KG1 (cell line): ENCODE measurements around the gene STX18.
"Not testable (repeated sequence)": the region's sequence is repeated elsewhere in the genome, so short reads cannot be mapped to it uniquely, and the experiment has no call there.

Experiments used
- DNase-seq: peaks from one replicate; lab custom pipeline; 2025; lab: John Stamatoyannopoulos, UW

Gene STX18

DNA sequence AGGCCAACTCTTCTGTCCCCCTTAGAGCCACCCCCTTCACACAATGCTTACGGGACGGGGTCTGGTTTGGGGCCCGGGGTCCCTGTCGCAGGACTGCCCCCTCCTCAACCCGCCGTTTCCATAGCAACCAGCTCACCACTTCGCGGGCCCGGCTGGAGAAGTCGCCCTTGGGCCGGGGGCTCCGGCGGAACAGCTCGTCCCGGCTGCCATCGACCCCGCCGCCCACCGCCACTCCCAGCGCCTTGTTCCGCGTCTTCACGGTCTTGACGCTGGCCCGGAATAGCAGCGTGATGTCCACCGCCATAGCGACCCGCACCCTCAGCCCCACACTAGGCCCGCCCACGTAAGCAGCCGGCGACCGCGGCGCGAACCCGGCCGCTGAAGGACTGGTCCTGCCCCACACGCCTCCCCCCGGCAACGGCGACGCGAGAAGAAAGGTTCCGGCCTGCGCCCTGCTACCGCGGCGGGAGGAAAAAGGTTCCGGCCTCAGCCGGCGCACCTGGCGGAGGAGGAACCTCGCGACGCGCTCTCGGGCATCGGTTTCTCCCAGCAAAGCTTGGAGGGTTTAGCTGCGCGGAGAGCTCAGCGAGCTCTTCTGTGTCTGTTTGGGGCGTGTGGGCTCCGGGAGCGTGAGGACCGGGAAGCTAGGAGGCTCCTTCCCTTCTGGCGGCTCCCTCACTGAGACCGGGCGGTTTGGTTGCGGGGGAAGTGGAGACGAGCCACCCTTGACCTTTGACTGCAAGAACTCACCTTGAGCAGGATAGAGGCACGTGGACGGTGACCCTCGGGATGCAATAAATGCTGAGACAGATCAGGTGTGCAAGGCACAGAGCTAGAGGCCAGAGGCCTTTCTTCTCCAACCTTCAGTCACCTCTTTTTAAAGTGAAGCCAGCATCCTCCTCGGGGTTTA, at the start of gene STX18:
Gene STX18 (minus strand): TSS at position 388 of the 910 bp plus-strand sequence. CDS start 84 bp downstream, at position 304.
- peak; percentile 80 for DNase-seq

DNA sequence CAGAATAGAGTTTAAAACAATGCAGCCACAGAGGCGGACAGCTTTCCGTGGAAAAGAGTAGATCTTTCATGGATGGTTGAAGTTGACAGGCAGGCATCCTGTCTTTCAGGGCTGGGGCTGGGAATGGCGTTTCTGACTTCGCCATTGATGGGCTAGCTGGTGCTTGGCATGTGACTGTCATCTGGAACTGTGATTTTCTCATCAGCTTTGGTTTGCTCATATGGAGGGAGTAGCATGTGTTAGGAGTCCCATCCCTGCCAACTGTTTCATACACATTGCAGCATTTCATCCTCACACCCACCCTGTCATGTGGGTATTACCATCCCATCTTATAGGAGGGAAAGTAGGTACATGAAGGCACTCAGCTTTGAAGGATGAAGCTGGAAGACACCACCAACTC, 49.2 kb upstream of the STX18 start:
- DNase-seq, result no peak

DNA sequence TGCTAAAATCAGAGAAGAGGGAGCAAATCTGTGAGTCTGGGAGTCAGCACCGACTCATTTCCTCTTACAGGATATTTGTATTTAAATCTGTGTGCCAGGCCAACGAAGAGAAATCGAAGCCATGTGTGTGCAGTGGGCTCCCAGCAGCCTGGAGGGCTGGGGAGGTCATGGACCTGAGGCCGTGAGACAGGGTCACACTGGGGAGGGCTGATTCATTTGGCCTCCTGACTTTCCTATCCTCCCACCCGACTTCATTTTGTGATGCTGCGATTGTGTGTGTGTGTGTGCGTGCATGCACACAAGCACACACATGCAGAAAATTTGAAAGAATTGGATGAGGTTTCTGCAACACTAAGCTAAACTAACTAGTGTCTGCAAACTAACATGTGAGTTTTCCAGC, 48.7 kb upstream of the STX18 start:
- DNase-seq, result no peak

DNA sequence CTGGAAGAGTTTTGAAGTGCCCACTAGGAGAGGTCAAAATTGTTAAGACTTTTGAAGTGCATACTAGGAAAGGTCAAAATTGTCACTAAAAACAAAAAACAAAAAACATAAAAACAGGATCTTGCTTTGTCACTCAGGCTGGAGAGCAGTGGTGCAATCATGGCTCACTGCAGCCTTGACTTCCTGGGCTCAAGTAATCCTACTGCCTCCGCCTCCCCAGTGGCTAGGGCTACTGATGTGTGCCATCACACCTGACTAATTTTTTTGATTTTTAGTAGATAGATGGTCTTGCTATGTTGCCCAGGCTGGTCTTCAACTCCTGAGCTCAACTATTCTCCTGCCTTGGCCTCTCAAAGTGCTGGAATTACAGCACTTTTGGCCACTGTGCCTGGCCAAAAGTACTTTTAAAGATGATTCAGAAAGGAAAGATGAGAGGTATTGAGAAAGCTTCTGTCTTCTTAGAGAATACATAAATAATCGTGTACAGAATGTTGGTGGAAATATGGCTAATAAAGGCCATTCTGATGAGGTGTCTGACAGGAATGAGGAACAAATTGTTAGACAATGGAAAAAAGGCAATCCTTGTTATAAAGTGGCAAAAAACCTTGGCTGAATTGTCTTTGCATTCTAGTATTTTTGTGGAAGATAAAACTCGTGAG, 43.3 kb upstream of the STX18 start:
- DNase-seq, result no peak

DNA sequence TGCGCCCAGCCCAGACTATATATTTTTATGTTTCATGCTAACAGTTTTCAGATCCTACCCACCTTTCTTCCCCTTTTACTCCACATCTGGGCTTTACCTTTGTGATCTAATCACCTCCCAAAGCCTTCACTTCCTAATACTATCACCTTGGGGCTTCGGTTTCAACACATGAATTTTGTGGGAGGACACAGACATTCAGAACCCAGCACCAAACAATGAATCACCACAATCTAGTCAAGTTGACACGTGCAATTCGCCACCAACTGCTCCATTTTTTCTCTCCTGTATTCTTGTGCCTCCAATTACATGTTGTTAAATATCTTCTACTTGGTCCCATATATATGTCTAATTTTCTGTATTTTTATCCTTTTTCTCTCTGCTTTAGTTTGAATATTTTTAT, 41.8 kb upstream of the STX18 start:
- no peak for DNase-seq

DNA sequence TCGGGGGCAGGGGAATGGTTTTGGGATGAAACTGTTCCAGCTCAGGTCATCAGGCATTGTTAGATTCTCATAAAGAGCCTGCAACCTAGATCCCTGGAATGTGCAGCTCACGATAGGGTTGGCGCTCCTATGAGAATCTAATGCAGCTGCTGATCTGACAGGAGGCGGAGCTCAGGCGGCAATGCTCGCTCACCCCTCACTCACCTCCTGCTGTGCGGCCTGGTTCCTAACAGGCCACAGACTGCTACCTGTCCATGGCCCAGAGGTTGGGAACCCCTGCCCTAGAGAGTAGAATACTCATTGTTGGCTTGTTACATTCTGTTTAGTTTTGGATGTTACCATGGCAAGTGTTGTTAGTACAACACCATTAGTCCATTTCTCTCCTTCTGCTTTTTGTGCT, 40.8 kb upstream of the STX18 start:
- DNase-seq, result no peak

DNA sequence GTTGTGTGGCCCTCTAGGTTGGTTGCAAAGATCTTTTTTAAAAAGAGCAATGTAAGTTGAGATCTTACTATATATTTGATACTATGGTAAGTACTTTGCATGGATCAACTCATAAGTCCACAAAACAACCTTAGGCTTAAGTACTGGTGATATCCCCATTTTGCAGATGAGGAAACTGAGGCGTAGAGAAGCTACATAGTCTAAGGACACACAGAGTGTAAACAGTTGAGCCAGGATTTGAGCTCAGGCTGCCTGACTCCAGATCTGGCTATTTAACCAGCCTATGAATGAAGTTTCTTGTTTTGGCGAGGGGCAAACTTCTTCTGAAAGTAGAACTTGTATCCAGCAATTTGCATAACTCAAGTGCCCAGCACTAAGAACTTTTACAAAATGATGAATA, 38.6 kb upstream of the STX18 start:
- DNase-seq, result no peak

DNA sequence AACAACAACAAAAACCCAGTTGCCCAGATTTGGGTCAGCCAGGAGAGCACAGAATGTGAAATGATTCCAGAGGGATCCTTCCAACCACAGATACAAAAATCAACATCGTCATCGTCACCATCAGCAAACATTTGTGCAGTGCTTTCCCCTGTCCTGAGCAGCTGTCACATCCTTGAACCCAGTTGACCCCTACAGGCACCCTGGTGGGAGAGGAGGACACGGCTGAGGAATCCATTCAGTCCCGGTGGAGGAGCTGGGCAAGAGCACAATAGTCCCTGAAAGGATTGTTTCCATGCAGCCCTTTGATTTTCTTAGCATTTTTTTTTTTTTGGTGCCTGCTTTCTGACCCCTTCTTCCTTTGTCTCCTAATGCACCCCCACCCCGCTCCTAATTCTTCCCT, 37.1 kb upstream of the STX18 start:
- DNase-seq, result no peak

DNA sequence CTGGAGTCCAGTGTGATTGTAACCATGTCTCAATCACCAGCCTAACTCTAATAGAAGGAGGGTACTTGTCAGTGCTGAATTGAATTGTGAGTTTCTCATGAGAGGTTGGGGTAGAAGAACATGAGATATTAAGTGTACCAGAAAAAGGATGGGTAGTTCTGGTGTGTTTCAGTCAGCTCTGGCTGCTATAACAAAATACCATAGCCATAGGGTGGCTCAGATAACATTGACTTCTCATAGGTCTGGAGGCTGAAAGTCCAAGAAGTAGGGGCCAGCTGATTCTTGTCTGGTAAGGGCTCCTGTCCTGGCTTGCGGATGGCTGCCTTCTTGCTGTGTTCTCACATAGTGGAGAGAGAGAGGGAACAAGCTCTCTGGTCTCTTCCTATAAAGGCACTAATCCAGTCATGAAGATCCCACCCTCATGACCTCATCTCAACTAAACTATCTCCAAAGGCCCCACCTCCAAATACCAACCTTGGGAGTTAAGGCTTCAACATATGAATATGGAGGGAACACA, 35.6 kb upstream of the STX18 start:
- DNase-seq, result no peak

DNA sequence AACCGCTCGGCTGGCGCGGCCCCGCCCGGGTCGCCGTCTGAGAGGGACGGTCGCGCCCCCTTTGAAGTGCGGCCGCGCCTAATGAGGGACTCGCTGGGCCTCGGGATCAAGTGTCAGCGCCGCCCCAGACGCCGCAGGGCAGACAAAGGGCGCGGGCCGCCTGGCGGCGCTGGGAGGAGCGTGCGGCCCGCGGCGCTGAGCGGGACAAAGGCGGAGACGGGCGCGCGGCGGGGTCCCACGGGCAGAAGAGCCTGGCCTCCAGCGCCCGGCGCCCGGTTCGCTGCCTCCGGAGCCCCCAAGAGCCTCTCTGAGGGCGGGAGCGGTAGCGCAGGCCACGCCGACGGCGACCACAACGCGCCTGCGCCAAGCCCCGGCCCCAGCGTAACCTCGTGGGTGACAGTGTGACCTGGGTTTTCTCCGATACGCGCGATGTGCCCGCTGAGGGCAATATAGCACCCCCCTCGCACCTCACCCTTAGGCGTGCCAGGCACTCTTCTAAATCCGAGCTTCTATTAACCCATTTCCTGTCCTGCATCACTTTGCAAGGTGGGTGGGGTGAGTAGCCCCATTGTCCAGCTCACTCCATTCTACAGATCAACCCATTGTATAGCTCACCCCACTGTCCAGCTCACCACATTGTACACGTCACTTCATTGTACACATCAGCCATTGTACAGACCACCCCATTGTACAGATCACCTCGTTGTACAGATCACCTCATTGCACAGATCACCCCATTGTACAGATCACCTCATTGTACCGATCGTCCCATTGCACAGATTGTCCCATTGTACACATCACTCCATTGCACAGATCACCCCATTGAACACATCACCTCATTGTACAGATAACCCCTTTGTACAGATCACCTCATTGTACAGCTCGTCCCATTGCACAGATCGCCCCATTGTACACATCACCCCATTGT, 33.7 kb upstream of the STX18 start:
- no peak for DNase-seq

DNA sequence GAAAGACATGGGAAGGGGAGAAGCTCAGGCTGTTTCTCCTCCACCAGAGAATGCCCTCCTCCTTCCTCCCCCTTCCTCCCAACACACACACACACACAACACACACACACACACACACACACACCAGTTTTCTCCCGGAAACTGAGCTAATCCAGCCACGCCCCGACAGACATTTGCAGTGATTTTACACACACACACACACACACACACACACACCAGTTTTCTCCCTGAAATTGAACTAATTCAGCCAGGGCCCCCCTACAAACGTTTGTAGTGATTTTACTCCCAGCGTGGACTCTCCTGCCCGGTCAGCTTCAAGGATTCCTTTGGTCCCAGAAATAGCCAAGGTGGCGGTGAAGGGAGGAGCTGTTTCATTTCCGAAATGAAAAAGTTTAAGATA, 32.9 kb upstream of the STX18 start:
- no peak for DNase-seq

DNA sequence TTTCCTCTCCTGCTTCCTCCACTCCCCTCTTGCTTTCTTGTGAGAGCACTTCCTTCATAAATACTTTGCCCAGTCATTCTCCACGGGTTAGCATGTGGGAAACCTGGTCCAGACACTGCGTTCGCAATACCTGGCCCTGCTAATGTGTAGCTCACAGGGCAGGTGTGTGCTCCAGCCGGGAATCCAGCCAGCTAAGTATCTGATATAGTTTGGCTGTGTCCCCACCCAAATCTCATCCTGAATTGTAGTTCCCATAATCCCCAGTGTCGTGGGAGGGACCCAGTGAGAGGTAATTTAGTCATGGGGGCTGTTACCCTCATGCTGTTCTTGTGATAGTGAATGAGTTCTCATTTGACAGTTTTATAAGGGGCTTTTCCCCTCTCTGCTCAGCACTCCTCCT, 32.2 kb upstream of the STX18 start:
- DNase-seq, result no peak

DNA sequence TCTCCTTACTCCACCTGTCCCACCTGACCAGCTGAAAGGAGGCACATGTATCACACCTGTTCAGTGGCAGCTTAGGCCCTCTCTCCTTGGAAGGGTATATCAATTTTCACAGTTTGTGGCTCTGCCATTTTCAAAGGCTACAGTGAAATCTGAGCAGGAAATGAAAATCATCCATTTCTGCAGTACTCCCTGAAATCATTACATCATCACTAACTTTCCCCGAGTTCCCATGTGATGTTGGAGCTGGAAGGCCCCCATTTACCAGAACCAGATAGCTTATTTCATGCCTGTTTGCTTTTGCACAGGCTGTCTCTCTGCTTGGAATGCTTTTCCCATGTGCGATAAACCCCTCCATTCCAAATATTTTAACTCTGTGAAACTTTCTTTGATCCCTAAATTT, 31.0 kb upstream of the STX18 start:
- no peak for DNase-seq

DNA sequence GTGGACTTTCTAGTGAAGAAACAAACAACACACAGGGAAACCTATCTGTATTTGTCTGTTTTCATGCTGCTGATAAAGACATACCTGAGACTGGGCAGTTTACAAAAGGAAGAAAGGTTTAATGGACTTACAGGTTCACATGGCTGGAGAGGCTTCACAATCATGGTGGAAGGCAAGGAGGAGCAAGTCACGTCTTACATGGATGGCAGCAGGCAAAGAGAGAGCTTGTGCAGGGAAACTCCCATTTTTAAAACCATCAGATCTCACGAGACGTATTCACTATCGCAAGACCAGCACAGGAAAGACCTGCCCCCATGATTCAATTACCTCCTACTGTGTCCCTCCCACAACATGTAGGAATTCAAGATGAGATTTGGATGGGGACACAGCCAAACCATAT, 28.0 kb upstream of the STX18 start:
- DNase-seq, result not testable (repeated sequence)

DNA sequence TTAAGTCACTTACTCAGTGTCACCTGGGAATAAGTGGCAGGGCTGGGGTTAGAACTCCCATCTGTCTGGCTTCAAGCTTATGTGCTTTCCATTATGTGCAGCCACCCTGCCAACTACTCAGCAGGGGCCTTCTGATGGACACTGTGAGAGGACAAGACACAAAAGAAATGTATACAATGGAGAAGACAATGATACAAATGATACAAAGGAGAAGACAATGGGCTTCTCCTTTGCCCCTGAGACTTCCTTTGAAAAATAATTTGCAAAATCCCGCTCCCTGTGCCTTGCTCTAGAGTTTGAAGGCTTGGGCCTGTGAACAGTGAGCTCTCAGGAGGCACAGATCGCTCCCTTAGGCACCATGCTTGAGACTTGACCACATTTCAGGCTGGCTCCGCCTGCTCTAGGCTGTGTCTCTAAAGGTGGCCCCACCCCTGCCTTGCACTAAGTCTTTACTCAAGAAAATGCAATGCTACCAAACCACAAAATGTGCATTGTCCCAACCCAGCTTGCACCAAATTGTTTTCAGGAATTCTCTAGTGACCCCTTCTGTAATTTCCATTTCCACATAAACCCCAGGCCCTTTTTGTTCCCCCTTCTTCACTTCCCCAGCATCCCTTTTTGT, 27.1 kb upstream of the STX18 start:
- no peak for DNase-seq

DNA sequence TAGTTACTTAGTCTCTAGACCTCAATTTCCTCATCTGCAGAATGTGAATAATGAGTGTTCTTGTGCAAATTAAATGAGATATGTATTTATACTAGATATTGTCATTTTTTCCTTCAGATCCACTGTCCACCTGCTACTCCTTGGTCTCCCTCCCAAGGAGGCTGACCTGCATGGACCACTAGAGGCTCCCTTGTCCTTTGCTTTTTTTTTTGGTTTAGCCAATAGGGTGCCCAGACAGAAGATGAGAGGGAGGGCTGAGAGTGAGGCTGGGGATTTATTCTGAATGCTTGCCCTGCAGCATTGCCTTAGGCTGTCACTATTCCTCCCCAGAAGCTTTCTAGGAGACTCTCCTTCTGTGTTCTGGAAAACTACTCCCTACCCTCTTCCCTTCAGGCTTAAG, 24.5 kb upstream of the STX18 start:
- not testable (repeated sequence) for DNase-seq

DNA sequence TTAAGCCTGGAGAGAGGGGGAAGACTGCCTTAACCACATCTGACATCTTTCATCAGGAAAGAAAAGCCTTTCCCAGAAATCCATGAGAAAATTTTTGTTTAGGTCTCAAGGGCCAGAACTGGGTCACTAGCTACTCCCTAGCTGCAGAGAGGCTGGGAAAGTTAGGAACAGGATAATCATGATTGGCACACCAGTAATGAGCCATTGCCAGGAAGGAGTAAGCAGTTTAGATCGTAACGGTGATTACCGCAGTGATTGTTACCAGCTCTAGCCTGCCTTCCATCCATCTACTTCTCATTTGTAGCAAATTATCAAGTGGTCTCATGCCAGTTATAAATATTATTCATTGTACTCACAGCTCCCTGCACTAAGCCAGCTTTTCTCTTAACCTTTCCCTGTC, 22.7 kb upstream of the STX18 start:
- DNase-seq, result no peak

DNA sequence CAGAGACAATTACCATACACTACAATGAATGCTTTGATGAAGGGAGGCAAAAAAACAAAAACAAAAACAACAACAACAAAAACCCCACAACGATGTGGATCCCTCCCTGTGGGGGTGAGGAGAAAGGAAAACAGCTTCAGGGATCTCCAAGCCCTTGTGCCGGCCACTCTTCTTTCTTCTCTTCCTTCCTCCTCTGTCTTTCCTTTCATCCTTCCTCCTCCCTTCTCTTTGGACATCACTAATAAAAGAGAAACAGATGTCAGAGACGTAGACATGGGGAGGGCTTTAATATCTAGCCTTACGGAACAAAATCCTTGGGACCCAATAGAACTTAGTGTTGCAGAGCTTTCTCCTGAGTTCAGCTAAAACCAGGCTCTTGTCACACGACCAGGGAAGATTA, 18.8 kb upstream of the STX18 start:
- DNase-seq, result no peak

DNA sequence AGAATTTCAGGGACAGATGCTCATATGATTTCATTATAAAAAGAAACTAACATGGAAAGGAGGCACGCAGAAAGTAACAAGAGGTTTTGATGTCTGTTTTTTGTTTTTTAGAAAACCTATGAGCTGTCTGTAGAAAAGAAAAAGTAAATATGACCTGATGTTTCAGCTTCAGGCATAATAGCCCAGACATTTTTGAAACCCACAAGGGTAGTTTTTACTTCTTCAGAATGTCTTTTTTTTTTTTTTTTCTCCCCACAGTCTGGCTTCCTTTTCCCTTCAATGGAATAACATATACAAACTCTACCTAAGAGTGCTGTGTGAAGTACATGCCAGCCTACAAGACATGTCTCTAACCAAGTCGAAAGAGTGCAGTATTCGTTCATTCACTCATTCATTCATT, 18.3 kb upstream of the STX18 start:
- no peak for DNase-seq

DNA sequence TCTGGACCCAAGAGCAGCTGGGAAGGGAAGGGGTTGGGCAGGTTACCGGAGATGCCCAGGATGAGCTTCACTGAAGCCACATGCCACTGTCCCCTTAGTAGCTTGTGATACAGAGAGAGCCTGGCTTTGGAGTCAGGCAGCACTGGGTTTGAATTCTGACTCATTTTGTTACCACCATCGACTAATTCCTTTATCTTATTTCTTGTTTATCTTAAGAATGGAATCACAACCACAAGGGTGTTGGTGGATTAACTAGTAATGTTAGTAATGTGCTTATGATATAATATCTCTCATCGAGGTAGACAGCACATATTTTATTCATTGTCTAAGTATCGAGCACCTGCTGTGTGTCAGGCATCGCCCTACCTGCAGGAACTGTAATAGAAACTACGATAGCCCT, 17.7 kb upstream of the STX18 start:
- DNase-seq, result no peak

DNA sequence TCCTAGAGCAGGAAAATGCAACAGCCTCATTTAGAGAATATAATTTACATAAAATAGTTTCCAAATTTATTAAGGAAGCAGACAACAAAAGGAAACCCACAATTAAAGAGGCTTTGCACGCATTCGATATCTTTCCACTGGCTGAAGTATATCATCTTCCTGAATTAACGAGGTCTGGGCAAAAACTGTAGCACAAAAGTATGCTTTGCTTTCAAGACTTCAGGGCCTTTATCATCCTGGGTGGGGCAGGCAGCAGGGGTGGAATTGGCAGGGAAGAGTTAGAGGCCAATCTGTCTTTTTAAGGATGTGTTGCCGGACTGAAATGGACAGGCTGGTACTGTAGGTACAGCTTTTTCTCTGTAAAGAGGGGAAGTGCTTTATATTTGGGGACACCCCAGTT, 17.0 kb upstream of the STX18 start:
- no peak for DNase-seq

DNA sequence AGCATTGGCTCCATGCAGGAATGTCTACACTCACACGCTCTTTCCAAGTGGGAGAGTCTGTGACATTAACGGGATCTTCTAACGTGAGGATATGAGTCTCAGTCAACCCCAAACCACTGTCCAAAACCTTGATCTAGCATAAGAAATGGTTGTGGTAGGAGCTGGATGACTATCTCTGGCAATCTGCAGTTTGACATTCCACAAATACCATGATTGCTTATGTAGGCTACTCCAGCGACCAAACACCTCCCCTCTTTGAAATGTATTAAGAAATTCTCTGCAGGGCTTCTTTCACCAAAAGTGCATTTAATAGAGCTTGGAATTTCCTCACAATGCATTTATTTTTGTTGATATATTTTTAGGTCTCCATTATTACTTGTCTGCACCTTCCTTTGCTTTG, 14.1 kb upstream of the STX18 start:
- no peak for DNase-seq
